GM12875 (cell line): ENCODE data around the gene DHRS3.

Source experiments
- H3K4me3 ChIP-seq: one replicate; pipeline ENCODE4 v1.5.1; 2011; ENCODE audit warnings: low read depth, low read length, control low read depth
- TF ChIP-seq, protein P1 (sequence below): IDR thresholded peaks from 2 replicates; pipeline ENCODE4 v1.5.1; 2011; ENCODE audit warnings: low read depth, mild to moderate bottlenecking, control low read depth, inconsistent platforms, low read length, moderate library complexity, borderline replicate concordance; ENCODE audit not compliant: insufficient read depth

The DHRS3 gene

DNA sequence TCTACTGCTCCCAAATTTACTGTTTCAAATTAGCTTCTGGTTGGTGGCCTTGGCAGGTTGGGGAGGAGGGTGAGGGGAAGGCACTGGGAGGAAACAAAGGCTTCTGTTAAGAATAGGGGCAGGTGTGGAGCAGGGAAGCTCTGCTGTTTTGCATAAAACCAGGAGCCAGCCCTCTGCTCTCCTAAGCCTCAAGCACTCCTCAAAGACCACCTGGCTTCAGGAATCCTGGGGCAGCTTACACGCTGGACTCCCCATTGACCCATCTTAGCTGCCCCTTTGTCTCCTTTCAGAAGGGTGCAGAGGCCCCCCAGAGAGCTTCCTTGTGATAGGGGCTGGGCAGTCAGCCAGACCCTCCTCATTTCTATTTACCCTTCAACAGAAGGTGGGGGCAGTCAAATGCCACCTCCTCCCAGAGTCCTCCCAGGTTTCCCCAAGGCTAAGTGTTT, 11.5 kb upstream of the DHRS3 start:
- TF ChIP-seq, protein P1, sequence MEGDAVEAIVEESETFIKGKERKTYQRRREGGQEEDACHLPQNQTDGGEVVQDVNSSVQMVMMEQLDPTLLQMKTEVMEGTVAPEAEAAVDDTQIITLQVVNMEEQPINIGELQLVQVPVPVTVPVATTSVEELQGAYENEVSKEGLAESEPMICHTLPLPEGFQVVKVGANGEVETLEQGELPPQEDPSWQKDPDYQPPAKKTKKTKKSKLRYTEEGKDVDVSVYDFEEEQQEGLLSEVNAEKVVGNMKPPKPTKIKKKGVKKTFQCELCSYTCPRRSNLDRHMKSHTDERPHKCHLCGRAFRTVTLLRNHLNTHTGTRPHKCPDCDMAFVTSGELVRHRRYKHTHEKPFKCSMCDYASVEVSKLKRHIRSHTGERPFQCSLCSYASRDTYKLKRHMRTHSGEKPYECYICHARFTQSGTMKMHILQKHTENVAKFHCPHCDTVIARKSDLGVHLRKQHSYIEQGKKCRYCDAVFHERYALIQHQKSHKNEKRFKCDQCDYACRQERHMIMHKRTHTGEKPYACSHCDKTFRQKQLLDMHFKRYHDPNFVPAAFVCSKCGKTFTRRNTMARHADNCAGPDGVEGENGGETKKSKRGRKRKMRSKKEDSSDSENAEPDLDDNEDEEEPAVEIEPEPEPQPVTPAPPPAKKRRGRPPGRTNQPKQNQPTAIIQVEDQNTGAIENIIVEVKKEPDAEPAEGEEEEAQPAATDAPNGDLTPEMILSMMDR = no peak
- no peak overlapping the region for H3K4me3 ChIP-seq

DNA sequence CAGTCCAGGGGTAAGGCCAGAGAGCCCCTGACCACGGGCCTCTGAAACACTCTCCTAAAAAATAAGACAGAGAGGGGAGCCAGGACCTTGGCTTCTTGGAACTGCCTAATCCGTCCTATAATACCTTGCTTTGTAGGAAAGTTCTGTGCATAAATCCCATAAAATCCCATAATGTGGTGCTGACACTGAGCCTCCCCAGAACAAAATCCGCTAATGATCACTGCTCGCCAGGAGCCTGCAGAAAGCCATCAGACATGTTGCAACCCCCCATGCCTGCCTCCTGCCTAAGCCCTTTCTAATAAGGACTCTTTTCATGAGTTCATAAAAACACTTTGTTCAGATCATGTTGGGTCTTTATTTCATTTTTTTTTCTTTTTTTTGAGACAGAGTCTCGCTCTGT, 9.3 kb upstream of the DHRS3 start:
- TF ChIP-seq, protein P1 = no peak
- no peak overlapping the region for H3K4me3 ChIP-seq

DNA sequence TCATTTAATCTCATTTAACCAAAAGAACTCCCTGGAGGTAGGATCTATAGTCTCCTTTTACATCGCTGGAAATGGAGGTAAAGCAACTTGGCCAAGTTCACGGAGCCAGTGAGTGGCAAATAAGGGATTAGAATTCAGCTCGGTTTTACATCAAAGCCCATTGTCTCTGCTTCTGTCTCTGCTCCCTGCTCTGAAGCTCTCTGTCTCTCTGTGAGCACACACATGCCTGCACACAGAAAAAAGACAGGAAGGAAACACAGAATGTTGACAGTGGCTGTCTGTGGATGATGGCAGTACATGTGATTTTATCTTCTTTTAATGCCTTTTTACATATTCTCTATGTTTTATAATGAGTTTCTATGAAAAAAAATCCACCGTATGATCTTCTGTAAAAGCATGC, 8.9 kb upstream of the DHRS3 start:
- H3K4me3 ChIP-seq = no peak overlapping the region
- TF ChIP-seq, protein P1 = no peak

DNA sequence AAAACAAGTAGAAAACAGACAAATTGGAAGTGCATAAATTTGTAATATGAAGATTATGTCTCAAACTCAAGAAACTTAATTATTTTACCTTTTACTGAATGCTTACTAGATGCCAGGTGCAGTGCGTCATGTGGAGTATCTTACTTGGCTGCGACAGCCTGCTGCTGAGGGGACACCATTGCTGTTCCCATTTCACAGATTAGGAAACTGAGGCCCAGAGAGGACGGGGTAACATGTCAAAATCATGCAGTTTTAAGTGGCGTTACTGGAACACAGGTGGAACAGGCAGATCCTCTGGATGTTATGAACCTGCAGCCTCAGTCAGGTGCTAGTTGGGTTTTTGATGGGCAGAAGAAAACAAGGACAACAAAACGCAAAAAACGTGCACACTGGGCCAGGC, 7.3 kb upstream of the DHRS3 start:
- TF ChIP-seq, protein P1 = no peak

DNA sequence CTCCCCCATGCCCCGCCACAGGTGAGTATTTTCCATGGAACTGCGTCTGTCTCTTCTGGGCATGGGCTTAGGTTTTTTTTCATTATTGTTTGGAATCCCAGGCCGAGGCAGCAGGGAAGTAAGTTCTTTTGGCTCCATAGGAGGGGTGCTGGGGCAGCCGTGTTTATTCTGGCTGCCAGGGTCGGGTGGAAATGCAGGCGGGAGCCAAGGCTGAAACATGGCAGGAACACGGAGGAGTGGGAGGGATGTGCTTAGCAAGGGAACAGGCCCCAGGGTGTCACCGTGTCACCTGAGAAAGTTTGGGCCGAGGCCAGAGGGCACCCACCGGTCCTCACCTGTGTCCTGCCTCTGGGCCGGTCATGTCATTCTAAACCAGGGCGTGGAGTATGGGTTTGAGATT, 4.5 kb upstream of the DHRS3 start:
- TF ChIP-seq, protein P1 = no peak
- no peak overlapping the region for H3K4me3 ChIP-seq

More for the DNA sequence above, 7.3 kb upstream of the DHRS3 start:
- no peak overlapping the region for H3K4me3 ChIP-seq

DNA sequence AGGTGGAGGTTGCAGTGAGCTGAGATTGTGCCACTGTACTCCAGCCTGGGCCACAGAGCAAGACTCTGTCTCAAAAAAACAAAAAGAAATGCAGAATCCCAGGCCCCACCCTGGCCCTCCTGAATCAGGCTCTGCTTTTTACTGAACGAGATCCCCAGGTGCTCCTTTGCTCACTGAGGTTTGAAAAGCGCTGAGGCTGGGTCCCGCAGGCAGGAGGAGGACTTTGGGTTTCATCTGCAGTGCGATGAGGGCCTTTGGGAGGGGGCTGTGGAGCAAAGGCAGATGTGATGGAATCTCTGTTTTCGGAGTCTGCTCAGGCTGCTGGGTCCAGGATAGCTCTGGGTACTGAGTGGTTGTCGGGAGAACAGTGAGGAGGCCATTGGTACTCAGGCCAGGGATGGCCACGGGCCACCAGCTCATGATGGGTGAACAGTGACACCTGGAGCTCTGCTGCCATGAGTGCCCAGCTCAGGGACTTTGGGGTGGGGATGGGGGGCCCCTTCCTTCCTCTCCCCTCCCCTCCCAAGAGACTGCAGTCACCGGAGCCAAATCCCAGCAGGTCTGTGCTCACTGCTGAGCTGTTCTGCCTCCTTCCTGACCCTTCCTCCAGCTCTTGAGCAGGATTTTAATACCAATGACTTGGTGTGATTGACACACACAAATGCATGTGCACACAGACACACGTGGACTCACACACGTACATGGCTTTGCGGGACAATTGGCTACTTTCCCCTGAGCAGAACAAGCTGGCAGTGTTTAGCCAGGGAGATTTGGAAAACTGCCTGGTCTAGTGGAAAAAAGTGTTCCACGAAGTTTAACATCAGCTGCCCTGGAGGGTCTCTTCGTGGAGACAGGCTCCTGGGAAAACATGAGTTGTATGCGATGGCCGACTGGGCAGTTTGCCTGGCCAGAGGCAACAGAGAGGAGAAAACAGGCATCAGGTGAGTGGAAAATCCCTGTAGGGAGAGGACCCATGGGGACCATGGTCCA, 3.6 kb upstream of the DHRS3 start:
- TF ChIP-seq, protein P1 = no peak
- no peak overlapping the region for H3K4me3 ChIP-seq

DNA sequence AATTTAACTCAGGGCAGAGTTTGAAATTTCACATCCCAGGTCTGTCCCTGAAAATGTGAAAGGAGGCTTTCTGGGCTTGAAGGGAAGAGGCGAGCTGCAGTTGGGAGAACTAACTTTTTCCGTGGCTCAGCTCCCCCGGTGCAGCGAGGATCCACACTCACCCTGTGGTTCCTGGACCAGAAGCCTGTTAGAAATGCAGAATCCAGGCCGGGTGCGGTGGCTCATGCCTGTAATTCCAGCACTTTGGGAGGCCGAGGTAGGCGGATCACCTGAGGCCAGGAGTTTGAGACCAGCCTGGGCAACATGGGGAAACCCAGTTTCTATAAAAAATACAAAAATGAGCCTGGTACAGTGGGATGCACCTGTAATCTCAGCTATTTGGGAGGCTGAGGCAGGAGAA, 2.9 kb upstream of the DHRS3 start:
- no peak overlapping the region for H3K4me3 ChIP-seq
- TF ChIP-seq, protein P1 = no peak
